Measurements from ENCODE around the gene PDLIM1. TPM values are rescaled to one million over a fixed set of nuclear protein-coding genes. Genes with fewer than 3 reads are reported as not detected.

The PDLIM1 gene
- total and polyA plus RNA-seq, 9 of the 15 experiments (the other 6 are each of a cell fraction or from before 2014, with no cell fraction given): 19.8 to 164 (median 39.1) TPM

DNA sequence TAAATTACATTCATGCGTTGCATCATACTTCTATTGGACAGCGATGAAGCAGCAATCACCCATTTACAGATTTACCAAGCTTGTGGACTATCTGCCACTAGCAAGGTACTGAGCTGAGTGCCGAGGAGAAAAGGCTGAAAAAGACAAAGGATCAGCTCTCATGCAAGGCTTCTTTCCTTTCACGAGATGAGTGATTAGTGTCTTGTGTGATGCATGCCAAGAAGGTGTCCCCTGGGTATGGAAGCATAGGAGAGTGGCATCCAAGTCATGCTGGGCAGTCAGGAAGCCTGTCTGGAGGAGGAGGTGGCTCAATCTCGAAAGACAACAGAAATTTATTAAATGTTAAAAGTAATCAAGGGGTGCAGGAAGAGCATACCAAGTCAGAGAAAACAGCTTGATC is 55.9 kb downstream of the PDLIM1 start (continued):
- TF ChIP-seq, protein P1, sequence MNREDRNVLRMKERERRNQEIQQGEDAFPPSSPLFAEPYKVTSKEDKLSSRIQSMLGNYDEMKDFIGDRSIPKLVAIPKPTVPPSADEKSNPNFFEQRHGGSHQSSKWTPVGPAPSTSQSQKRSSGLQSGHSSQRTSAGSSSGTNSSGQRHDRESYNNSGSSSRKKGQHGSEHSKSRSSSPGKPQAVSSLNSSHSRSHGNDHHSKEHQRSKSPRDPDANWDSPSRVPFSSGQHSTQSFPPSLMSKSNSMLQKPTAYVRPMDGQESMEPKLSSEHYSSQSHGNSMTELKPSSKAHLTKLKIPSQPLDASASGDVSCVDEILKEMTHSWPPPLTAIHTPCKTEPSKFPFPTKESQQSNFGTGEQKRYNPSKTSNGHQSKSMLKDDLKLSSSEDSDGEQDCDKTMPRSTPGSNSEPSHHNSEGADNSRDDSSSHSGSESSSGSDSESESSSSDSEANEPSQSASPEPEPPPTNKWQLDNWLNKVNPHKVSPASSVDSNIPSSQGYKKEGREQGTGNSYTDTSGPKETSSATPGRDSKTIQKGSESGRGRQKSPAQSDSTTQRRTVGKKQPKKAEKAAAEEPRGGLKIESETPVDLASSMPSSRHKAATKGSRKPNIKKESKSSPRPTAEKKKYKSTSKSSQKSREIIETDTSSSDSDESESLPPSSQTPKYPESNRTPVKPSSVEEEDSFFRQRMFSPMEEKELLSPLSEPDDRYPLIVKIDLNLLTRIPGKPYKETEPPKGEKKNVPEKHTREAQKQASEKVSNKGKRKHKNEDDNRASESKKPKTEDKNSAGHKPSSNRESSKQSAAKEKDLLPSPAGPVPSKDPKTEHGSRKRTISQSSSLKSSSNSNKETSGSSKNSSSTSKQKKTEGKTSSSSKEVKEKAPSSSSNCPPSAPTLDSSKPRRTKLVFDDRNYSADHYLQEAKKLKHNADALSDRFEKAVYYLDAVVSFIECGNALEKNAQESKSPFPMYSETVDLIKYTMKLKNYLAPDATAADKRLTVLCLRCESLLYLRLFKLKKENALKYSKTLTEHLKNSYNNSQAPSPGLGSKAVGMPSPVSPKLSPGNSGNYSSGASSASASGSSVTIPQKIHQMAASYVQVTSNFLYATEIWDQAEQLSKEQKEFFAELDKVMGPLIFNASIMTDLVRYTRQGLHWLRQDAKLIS (CRISPR knock-in tag; IDR thresholded peaks at IDR 0.05): no peak
- TF ChIP-seq SREBF1 (IDR thresholded peaks at IDR 0.05; ENCODE audit: borderline replicate concordance, low read depth, low read length): no peak
- TF ChIP-seq RBM22 (IDR thresholded peaks at IDR 0.05; ENCODE audit: low read depth, low read length, poor library complexity, severe bottlenecking): no peak
- TF ChIP-seq, protein P2, sequence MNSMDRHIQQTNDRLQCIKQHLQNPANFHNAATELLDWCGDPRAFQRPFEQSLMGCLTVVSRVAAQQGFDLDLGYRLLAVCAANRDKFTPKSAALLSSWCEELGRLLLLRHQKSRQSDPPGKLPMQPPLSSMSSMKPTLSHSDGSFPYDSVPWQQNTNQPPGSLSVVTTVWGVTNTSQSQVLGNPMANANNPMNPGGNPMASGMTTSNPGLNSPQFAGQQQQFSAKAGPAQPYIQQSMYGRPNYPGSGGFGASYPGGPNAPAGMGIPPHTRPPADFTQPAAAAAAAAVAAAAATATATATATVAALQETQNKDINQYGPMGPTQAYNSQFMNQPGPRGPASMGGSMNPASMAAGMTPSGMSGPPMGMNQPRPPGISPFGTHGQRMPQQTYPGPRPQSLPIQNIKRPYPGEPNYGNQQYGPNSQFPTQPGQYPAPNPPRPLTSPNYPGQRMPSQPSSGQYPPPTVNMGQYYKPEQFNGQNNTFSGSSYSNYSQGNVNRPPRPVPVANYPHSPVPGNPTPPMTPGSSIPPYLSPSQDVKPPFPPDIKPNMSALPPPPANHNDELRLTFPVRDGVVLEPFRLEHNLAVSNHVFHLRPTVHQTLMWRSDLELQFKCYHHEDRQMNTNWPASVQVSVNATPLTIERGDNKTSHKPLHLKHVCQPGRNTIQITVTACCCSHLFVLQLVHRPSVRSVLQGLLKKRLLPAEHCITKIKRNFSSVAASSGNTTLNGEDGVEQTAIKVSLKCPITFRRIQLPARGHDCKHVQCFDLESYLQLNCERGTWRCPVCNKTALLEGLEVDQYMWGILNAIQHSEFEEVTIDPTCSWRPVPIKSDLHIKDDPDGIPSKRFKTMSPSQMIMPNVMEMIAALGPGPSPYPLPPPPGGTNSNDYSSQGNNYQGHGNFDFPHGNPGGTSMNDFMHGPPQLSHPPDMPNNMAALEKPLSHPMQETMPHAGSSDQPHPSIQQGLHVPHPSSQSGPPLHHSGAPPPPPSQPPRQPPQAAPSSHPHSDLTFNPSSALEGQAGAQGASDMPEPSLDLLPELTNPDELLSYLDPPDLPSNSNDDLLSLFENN (IDR thresholded peaks at IDR 0.05; ENCODE audit: low read depth in 2 of 2, low read length in 2 of 2): no peak
- no peak for TF ChIP-seq ARNT (IDR thresholded peaks at IDR 0.05)
- no peak for TF ChIP-seq NFATC3 (IDR thresholded peaks at IDR 0.05)

Measured in K562 (cell line).